ENCODE results near the gene MAP3K20. TPM values are rescaled to one million over a fixed set of nuclear protein-coding genes. Genes with fewer than 3 reads are reported as not detected.

MAP3K20 gene
- polyA plus RNA-seq, 1 of the 3 experiments (the other 2 are of a cell fraction) = 8.5 TPM

DNA sequence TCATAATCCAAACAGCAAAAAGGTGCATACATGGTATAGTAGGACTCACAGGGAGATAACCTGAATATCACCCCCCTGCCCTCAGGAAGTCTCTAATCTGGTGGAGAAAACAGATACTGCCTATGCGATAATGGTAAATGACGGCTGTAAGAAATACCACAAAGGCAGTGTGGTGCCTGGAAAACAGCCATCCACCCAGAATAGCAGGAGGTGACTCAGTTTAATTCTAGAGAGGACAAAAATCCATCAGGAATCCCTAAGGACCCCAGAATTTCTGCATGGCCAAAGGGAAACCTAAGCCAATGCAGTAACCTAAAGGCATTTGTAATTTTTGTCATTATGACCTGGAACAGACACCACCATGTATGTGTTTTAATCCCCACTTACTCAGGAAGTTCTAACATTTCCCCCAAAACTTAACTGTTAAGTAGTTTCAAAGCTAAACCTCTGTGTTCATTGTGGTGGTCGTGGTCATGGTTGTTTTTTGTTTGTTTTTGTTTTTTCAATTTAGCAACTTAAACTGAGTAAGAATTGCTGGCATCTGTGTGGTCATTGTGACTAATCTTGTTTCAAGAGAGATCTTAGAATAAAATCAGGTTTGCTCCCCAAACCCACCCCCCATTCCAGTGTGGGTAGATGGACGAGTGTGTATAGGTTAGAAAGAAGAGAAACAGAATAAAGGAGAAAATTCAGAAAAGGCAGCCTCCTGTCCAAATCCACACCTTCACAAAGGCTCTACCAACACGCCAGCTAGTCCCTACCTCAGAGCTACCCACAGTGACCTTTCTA lies 157.5 kb downstream of the MAP3K20 start:
- Histone ChIP-seq H3K9ac (no peak overlapping the region), H3K9me2 (no peaks in the 10 kb centered on the region), H3K9me3 (no peaks in the 10 kb centered on the region), H3K27me3 (ENCODE audit: insufficient read depth) (no peaks in the 10 kb centered on the region), H3K4me3 (ENCODE audit: low read depth in 2 of 2, low read length in 1 of 2) (no peak overlapping the region), H3K4me2 (no peak overlapping the region), H3F3A (replicated peaks; ENCODE audit: insufficient read depth) (no peaks in the 10 kb centered on the region), H3K4me1 (ENCODE audit: control insufficient read depth in 1 of 2, insufficient read depth in 2 of 2, low read depth in 1 of 2, low read length in 1 of 2) (no peaks in the 10 kb centered on the region), H3K36me3 (replicated peaks in 1 of 2; ENCODE audit: control insufficient read depth in 1 of 2, insufficient read depth in 2 of 2, low read length in 1 of 2) (no peaks in the 10 kb centered on the region), H4K20me1 (ENCODE audit: insufficient read depth) (no peaks in the 10 kb centered on the region), H3K79me2 (ENCODE audit: insufficient read depth) (no peaks in the 10 kb centered on the region), H3K27ac (ENCODE audit: low read depth in 2 of 2, low read length in 1 of 2) (no peak overlapping the region), H2AFZ (ENCODE audit: low read depth) (no peak overlapping the region)
- WGBS (ENCODE audit: low lambda C conversion rate) = 91% methylated on average over 5 of the region's 5 CpGs
- no peak for TF ChIP-seq TAF1 (IDR thresholded peaks at IDR 0.05; ENCODE audit: borderline replicate concordance, low read depth, low read length)
- no peak for TF ChIP-seq TCF12 (IDR thresholded peaks at IDR 0.05)
- TF ChIP-seq FOSL2 (IDR thresholded peaks at IDR 0.05; ENCODE audit: borderline replicate concordance, low read depth) = no peak
- TF ChIP-seq GATA2 (CRISPR knock-in tag; IDR thresholded peaks at IDR 0.05) = no peak
- TF ChIP-seq MAX (IDR thresholded peaks at IDR 0.05; ENCODE audit: low read depth) = no peak
- TF ChIP-seq REST (IDR thresholded peaks at IDR 0.05; ENCODE audit: low read depth, low read length) = no peak
- TF ChIP-seq GABPA (IDR thresholded peaks at IDR 0.05; ENCODE audit: low read depth) = no peak
- TF ChIP-seq, protein P1, sequence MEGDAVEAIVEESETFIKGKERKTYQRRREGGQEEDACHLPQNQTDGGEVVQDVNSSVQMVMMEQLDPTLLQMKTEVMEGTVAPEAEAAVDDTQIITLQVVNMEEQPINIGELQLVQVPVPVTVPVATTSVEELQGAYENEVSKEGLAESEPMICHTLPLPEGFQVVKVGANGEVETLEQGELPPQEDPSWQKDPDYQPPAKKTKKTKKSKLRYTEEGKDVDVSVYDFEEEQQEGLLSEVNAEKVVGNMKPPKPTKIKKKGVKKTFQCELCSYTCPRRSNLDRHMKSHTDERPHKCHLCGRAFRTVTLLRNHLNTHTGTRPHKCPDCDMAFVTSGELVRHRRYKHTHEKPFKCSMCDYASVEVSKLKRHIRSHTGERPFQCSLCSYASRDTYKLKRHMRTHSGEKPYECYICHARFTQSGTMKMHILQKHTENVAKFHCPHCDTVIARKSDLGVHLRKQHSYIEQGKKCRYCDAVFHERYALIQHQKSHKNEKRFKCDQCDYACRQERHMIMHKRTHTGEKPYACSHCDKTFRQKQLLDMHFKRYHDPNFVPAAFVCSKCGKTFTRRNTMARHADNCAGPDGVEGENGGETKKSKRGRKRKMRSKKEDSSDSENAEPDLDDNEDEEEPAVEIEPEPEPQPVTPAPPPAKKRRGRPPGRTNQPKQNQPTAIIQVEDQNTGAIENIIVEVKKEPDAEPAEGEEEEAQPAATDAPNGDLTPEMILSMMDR (IDR thresholded peaks at IDR 0.05) = no peak
- TF ChIP-seq MXI1 (IDR thresholded peaks at IDR 0.05; ENCODE audit: low read depth, low read length) = no peak
- no peak for TF ChIP-seq NFIC (IDR thresholded peaks at IDR 0.05; ENCODE audit: borderline replicate concordance)
- TF ChIP-seq YY1 (IDR thresholded peaks at IDR 0.05; ENCODE audit: low read depth) = no peak
- no peak for TF ChIP-seq RFX5 (IDR thresholded peaks at IDR 0.05; ENCODE audit: low read length)
- TF ChIP-seq JUND (IDR thresholded peaks at IDR 0.05) = no peak
- TF ChIP-seq ELF1 (IDR thresholded peaks at IDR 0.05) = no peak
- TF ChIP-seq SMC3 (IDR thresholded peaks at IDR 0.05; ENCODE audit: low read depth, low read length) = no peak
- no peak for TF ChIP-seq TEAD4 (IDR thresholded peaks at IDR 0.05; ENCODE audit: borderline replicate concordance, insufficient read depth)
- no peak for TF ChIP-seq FOXM1 (IDR thresholded peaks at IDR 0.05; ENCODE audit: low read depth)
- TF ChIP-seq IRF3 (IDR thresholded peaks at IDR 0.05; ENCODE audit: low read depth, low read length) = no peak
- POLR2A ChIA-PET = no interaction called here
- DNase-seq = no peak
- CTCF ChIA-PET = interaction anchor here (1.0 to 1.3 kb wide), 3 partner anchors 9 to 22 kb away, joined by 3 to 4 read pairs (median 3); no protein-coding TSS in a partner anchor

All from SK-N-SH (cell line).